ENCODE results near the gene CYP2F1. TPM values are rescaled to one million over a fixed set of nuclear protein-coding genes. Genes with fewer than 3 reads are reported as not detected.
"Not testable (repeated sequence)": the region's sequence is repeated elsewhere in the genome, so short reads cannot be mapped to it uniquely, and the experiment has no call there.

The CYP2F1 gene
- total RNA-seq, 1 experiment from 2014 or later, result not detected

DNA sequence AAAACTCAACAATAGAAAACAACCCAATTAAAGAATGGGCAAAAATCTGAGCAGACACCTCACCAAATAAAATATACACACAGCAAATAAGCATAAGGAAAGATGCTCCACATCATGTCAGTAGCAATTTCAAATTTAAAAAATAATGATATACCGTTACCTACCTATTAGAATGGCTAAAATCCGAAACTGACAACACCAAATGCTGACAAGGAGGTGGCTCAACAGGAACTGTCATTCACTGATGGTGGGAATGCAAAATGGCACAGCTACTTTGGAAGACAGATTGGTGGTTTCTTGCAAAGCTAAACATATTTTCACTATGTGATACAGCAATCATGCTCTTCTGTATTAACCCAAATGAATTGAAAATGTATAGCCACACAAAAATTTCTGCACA, 16.9 kb upstream of the CYP2F1 start:
- no peaks in the 10 kb centered on the region for H3K4me1 ChIP-seq
- H3K27me3 ChIP-seq (replicated peaks; ENCODE audit: control insufficient read depth, insufficient read depth, low read length), result no peaks in the 10 kb centered on the region
- H3K4me3 ChIP-seq (ENCODE audit: low read depth, low read length), result no peak overlapping the region
- Mint-ChIP-seq H3K4me1 (ENCODE audit: low read depth, unreplicated experiment) (no peaks in the 10 kb centered on the region), H3K27me3 (ENCODE audit: insufficient read depth, unreplicated experiment) (peaks cover 2% of the 10 kb centered on the region), H3K9me3 (ENCODE audit: unreplicated experiment) (peaks cover 26% of the 10 kb centered on the region), H3K27ac (ENCODE audit: unreplicated experiment) (no peak overlapping the region), H3K4me3 (ENCODE audit: unreplicated experiment) (no peak overlapping the region), H3K36me3 (ENCODE audit: insufficient read depth, unreplicated experiment) (peaks cover 3% of the 10 kb centered on the region)
- DNase-seq, result no peak
- H3K9me3 ChIP-seq, result 0 out of 2 replicates have a peak, but pooled peaks cover 5% of the 10 kb centered on the region
- BruUV-seq (replicated peaks), result no TSS peak
- H3K36me3 ChIP-seq (ENCODE audit: control insufficient read depth, insufficient read depth, low read length), result no peaks in the 10 kb centered on the region
- intact Hi-C loops (cut with micrococcal nuclease; ENCODE audit: unreplicated experiment), result no loop called here
- ChIA-PET POLR2A (no interaction called here), CTCF (no interaction called here)
- TF ChIP-seq CTCF (IDR thresholded peaks at IDR 0.05; ENCODE audit: insufficient read depth in 1 of 2, low read depth in 1 of 2, low read length in 1 of 2, severe bottlenecking in 1 of 2, unreplicated experiment in 1 of 2), result no peak

GRCh38 chr19:41098762-41099161, 15.5 kb upstream of the CYP2F1 start:
- no TSS peak for BruUV-seq (replicated peaks)
- H3K36me3 ChIP-seq (ENCODE audit: control insufficient read depth, insufficient read depth, low read length), result no peaks in the 10 kb centered on the region
- no peaks in the 10 kb centered on the region for H3K4me1 ChIP-seq
- peak in 1 of 2 experiments; percentile 33 for DNase-seq
- peaks cover 7% of the 10 kb centered on the region for H3K36me3 Mint-ChIP-seq (ENCODE audit: insufficient read depth, unreplicated experiment)
- POLR2A ChIA-PET, result no interaction called here
- no peaks in the 10 kb centered on the region for H3K27me3 ChIP-seq (replicated peaks; ENCODE audit: control insufficient read depth, insufficient read depth, low read length)
- H3K9me3 ChIP-seq, result 0 out of 2 replicates have a peak, but pooled peaks cover 5% of the 10 kb centered on the region
- H3K4me1 Mint-ChIP-seq (ENCODE audit: low read depth, unreplicated experiment), result no peaks in the 10 kb centered on the region
- no peak overlapping the region for H3K4me3 ChIP-seq (ENCODE audit: low read depth, low read length)
- peaks cover 2% of the 10 kb centered on the region for H3K27me3 Mint-ChIP-seq (ENCODE audit: insufficient read depth, unreplicated experiment)
- CTCF ChIA-PET, result no interaction called here
- no peak overlapping the region for H3K4me3 Mint-ChIP-seq (ENCODE audit: unreplicated experiment)
- TF ChIP-seq CTCF (IDR thresholded peaks at IDR 0.05; ENCODE audit: insufficient read depth in 1 of 2, low read depth in 1 of 2, low read length in 1 of 2, severe bottlenecking in 1 of 2, unreplicated experiment in 1 of 2), result no peak
- intact Hi-C loops (cut with micrococcal nuclease; ENCODE audit: unreplicated experiment), result no loop called here
- no peak overlapping the region for H3K27ac Mint-ChIP-seq (ENCODE audit: unreplicated experiment)
- H3K9me3 Mint-ChIP-seq (ENCODE audit: unreplicated experiment), result peaks cover 26% of the 10 kb centered on the region

DNA sequence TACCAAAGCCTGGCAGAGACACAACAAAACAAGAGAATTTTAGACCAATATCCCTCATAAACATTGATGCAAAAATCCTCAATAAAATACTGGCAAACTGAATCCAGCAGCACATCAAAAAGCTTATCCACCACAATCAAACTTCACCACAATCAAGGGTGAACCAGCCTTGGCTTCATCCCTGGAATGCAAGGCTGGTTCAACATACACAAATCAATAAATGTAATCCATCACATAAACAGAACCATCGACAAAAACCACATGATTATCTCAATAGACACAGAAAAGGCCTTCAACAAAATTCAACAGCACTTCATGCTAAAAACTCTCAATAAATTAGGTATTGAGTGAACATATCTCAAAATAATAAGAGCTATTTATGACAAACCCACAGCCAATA, 12.0 kb upstream of the CYP2F1 start:
- BruUV-seq (replicated peaks); POLR2A ChIA-PET: not testable (repeated sequence)

DNA sequence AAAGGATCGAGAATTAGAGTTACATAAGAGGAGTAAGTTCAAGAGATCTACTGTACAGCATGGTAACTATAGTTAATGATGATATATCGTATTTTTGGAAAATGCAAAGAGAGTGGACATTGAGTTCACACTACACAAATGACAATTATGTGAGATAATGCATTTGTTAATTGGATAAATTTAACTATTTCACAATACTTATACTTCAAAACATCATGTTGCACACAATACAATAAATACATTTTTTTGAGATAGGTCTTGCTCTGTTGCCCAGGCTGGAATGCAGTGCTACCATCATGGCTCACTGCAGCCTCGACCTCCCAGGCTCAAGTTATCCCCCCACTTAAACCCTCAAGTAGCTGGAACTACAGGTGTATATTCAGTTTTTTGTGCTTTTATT, 8.1 kb upstream of the CYP2F1 start:
- ChIA-PET POLR2A (no interaction called here), CTCF (no interaction called here)
- TF ChIP-seq CTCF (IDR thresholded peaks at IDR 0.05; ENCODE audit: insufficient read depth in 1 of 2, low read depth in 1 of 2, low read length in 1 of 2, severe bottlenecking in 1 of 2, unreplicated experiment in 1 of 2), result no peak
- H3K27me3 ChIP-seq (replicated peaks; ENCODE audit: control insufficient read depth, insufficient read depth, low read length), result no peaks in the 10 kb centered on the region
- peaks cover 10% of the 10 kb centered on the region for H3K9me3 Mint-ChIP-seq (ENCODE audit: unreplicated experiment)
- DNase-seq, result no peak
- BruUV-seq (replicated peaks), result no TSS peak
- intact Hi-C loops (cut with micrococcal nuclease; ENCODE audit: unreplicated experiment), result no loop called here
- peaks cover 6% of the 10 kb centered on the region; the same call in 1 of the 2 replicates for H3K9me3 ChIP-seq
- H3K4me3 Mint-ChIP-seq (ENCODE audit: unreplicated experiment), result no peak overlapping the region
- no peaks in the 10 kb centered on the region for H3K4me1 Mint-ChIP-seq (ENCODE audit: low read depth, unreplicated experiment)
- H3K4me1 ChIP-seq, result no peaks in the 10 kb centered on the region
- no peak overlapping the region for H3K4me3 ChIP-seq (ENCODE audit: low read depth, low read length)
- no peaks in the 10 kb centered on the region for H3K36me3 ChIP-seq (ENCODE audit: control insufficient read depth, insufficient read depth, low read length)
- no peak overlapping the region for H3K27ac Mint-ChIP-seq (ENCODE audit: unreplicated experiment)
- no peaks in the 10 kb centered on the region for H3K27me3 Mint-ChIP-seq (ENCODE audit: insufficient read depth, unreplicated experiment)
- peaks cover 14% of the 10 kb centered on the region for H3K36me3 Mint-ChIP-seq (ENCODE audit: insufficient read depth, unreplicated experiment)

More for the DNA sequence above, 12.0 kb upstream of the CYP2F1 start:
- H3K9me3 ChIP-seq; H3K4me1 Mint-ChIP-seq (ENCODE audit: low read depth, unreplicated experiment); CTCF ChIA-PET; H3K4me3 ChIP-seq (ENCODE audit: low read depth, low read length); H3K27me3 Mint-ChIP-seq (ENCODE audit: insufficient read depth, unreplicated experiment); H3K36me3 ChIP-seq (ENCODE audit: control insufficient read depth, insufficient read depth, low read length); H3K27ac Mint-ChIP-seq (ENCODE audit: unreplicated experiment); intact Hi-C loops (cut with micrococcal nuclease; ENCODE audit: unreplicated experiment); H3K27me3 ChIP-seq (replicated peaks; ENCODE audit: control insufficient read depth, insufficient read depth, low read length); H3K4me1 ChIP-seq; H3K4me3 Mint-ChIP-seq (ENCODE audit: unreplicated experiment); DNase-seq: not testable (repeated sequence)
- Mint-ChIP-seq H3K36me3 (ENCODE audit: insufficient read depth, unreplicated experiment) (peaks cover 14% of the 10 kb centered on the region), H3K9me3 (ENCODE audit: unreplicated experiment) (peaks cover 26% of the 10 kb centered on the region)
